GM06990 (cell line): ENCODE measurements around the gene RHBDL2.

Experiments
- DNase-seq: peaks from one replicate; pipeline ENCODE4 v3.0.0-alpha.2; 2011; ENCODE audit not compliant: insufficient read length; ENCODE audit errors: extremely low read depth
- H3K27me3 ChIP-seq: replicated peaks from 2 replicates; pipeline ENCODE4 v1.6.0; 2011; ENCODE audit warnings: low read length; ENCODE audit not compliant: control insufficient read depth, insufficient read depth
- H3K36me3 ChIP-seq: 2 replicates; pipeline ENCODE4 v1.5.1; 2011; ENCODE audit warnings: low read length; ENCODE audit not compliant: control insufficient read depth, insufficient read depth
- H3K4me3 ChIP-seq: replicated peaks from 2 replicates; pipeline ENCODE4 v1.5.1; 2011; ENCODE audit warnings: low read depth, mild to moderate bottlenecking, control low read depth, low read length
- CTCF ChIP-seq: IDR thresholded peaks from 2 replicates; pipeline ENCODE4 v1.5.1; 2011; ENCODE audit warnings: low read length, control low read depth, mild to moderate bottlenecking, inconsistent platforms; ENCODE audit not compliant: insufficient read depth, poor library complexity, severe bottlenecking

RHBDL2 gene

GRCh38 chr1:38867208-38867607, 74.4 kb downstream of the RHBDL2 start:
- Histone ChIP-seq H3K27me3 (no peaks in the 10 kb centered on the region), H3K4me3 (no peak overlapping the region), H3K36me3 (no peaks in the 10 kb centered on the region; the same call in 1 of the 2 replicates)
- no peak for TF ChIP-seq CTCF
- no peak for DNase-seq

GRCh38 chr1:38865112-38865715, 76.4 kb downstream of the RHBDL2 start:
- Histone ChIP-seq H3K27me3 (no peaks in the 10 kb centered on the region), H3K4me3 (no peak overlapping the region), H3K36me3 (no peaks in the 10 kb centered on the region; the same call in 1 of the 2 replicates)
- no peak for DNase-seq
- TF ChIP-seq CTCF: no peak

GRCh38 chr1:38860454-38860795, 81.2 kb downstream of the RHBDL2 start:
- H3K27me3 ChIP-seq: no peaks in the 10 kb centered on the region
- H3K4me3 ChIP-seq: peak overlapping the region; percentile 75
- no peaks in the 10 kb centered on the region; the same call in 1 of the 2 replicates for H3K36me3 ChIP-seq
- no peak for DNase-seq
- TF ChIP-seq CTCF: no peak

GRCh38 chr1:38859561-38860453, 81.8 kb downstream of the RHBDL2 start, which contains the start of gene RRAGC:
Gene RRAGC (minus strand): TSS chr1:38859772. CDS start chr1:38859646, 126 bp downstream.
- H3K36me3 ChIP-seq: no peaks in the 10 kb centered on the region; the same call in 1 of the 2 replicates

More at GRCh38 chr1:38859561-38860453, 81.8 kb downstream of the RHBDL2 start, which contains the start of gene RRAGC:
- TF ChIP-seq CTCF: no peak
- Histone ChIP-seq H3K4me3 (peak within 1 kb of the TSS; percentile 87), H3K27me3 (no peaks in the 10 kb centered on the region)
- peak; percentile 95 for DNase-seq
